GM12878 (cell line): ENCODE results near the gene LRRN1. TPM values are rescaled to one million over a fixed set of nuclear protein-coding genes. Genes with fewer than 3 reads are reported as not detected.

Source experiments
- ATAC-seq: fragments of 200-7000 bp; cut with Tn5 transposase; 3 replicates; pipeline ENCODE4 v1.9.1; 2020; ENCODE audit warnings: mild to moderate bottlenecking, moderate library complexity
- BruUV-seq: library from RNA; stranded (reverse); fragments of 400-500 nt; replicated peaks from 2 replicates; lab custom pipeline; 2021; lab: Mats Ljungman, UMichigan
- CTCF ChIA-PET: fragments of 300-600 bp; sonication (Branson Sonifier 250); formaldehyde crosslinking; extraction: SDS; loops from one replicate; lab custom pipeline; 2021; ENCODE audit warnings: inconsistent platforms; lab: Yijun Ruan, JAX
- POLR2A ChIA-PET: fragments of 350-600 bp; formaldehyde crosslinking; extraction: SDS; loops from one replicate; lab custom pipeline; 2021; ENCODE audit warnings: inconsistent platforms; lab: Charles Lee
- RAD21 ChIA-PET: fragments of 300-600 bp; sonication (Branson Sonifier 250); formaldehyde crosslinking; loops from one replicate; lab custom pipeline; 2023; ENCODE audit warnings: antibody characterized with exemption; ENCODE audit not compliant: unreplicated experiment; lab: Charles Lee
- SMC1A ChIA-PET: fragments of 300-600 bp; sonication (Branson Sonifier 250); formaldehyde crosslinking; loops from one replicate; lab custom pipeline; 2023; ENCODE audit not compliant: unreplicated experiment, uncharacterized antibody; lab: Charles Lee
- DNase-seq: peaks from one replicate; pipeline ENCODE4 v3.0.0-alpha.2; 2011; ENCODE audit warnings: low read depth, low spot score
- FAIRE-seq: peaks from 3 replicates; lab custom pipeline; 2011; peaks lifted over from hg19 to GRCh38; lab: Jason Lieb, UNC
- H2AFZ ChIP-seq: 2 replicates; pipeline ENCODE4 v1.6.0; 2011; ENCODE audit warnings: low read depth, low read length, control low read depth; ENCODE audit not compliant: control insufficient read depth
- H3K27ac ChIP-seq: 2 replicates; pipeline ENCODE4 v1.5.1; 2011; ENCODE audit warnings: control low read depth; ENCODE audit not compliant: control insufficient read depth, insufficient read depth
- H3K27me3 ChIP-seq, 2 experiments: replicated peaks in 1 of 2; 2 replicates each; pipeline versions ENCODE4 v1.6.0 to v1.6.1; 2011; ENCODE audit warnings: low read length in 1 of 2; ENCODE audit not compliant: control insufficient read depth in 2 of 2, insufficient read depth in 2 of 2
- H3K36me3 ChIP-seq, 2 experiments: 2 replicates each; pipeline ENCODE4 v1.5.1; 2011; ENCODE audit warnings: low read length in 1 of 2; ENCODE audit not compliant: control insufficient read depth in 2 of 2, insufficient read depth in 2 of 2
- H3K4me1 ChIP-seq: 2 replicates; pipeline ENCODE4 v1.6.1; 2011; ENCODE audit warnings: mild to moderate bottlenecking, low read length, moderate library complexity, mixed read lengths; ENCODE audit not compliant: control insufficient read depth, insufficient read depth
- H3K4me2 ChIP-seq: 2 replicates; pipeline ENCODE4 v1.6.0; 2011; ENCODE audit warnings: control low read depth; ENCODE audit not compliant: control insufficient read depth, insufficient read depth
- H3K4me3 ChIP-seq: fragments of 200-600 bp; sonication (generic); 2 replicates; pipeline ENCODE4 v1.5.1; 2016
- H3K79me2 ChIP-seq: 2 replicates; pipeline ENCODE4 v1.6.0; 2011; ENCODE audit warnings: low read length; ENCODE audit not compliant: control insufficient read depth, insufficient read depth
- H3K9ac ChIP-seq: 2 replicates; pipeline ENCODE4 v1.8.0; 2011; ENCODE audit warnings: low read length, control low read depth, mixed read lengths; ENCODE audit not compliant: control insufficient read depth, insufficient read depth
- H3K9me3 ChIP-seq: replicated peaks from 3 replicates; pipeline ENCODE4 v1.5.1; 2011; ENCODE audit warnings: mild to moderate bottlenecking, low read length; ENCODE audit not compliant: control insufficient read depth, insufficient read depth
- H4K20me1 ChIP-seq: 2 replicates; pipeline ENCODE4 v1.6.0; 2011; ENCODE audit not compliant: control insufficient read depth, insufficient read depth
- EGR1 ChIP-seq, 2 experiments: IDR thresholded peaks; 1 replicate in 1 of 2; 2 replicates in 1 of 2; pipeline ENCODE4 v1.6.1; 2011 to 2012; ENCODE audit warnings: low read depth in 2 of 2, low read length in 2 of 2, borderline replicate concordance in 1 of 2, mild to moderate bottlenecking in 1 of 2, moderate library complexity in 1 of 2
- ETV6 ChIP-seq, 2 experiments: fragments of 450-650 bp in 1 of 2; IDR thresholded peaks in 1 of 2; conservative IDR thresholded peaks in 1 of 2; 2 replicates each; pipeline ENCODE4 v1.6.1; 2014; ENCODE audit warnings: antibody characterized with exemption in 1 of 2, borderline replicate concordance in 1 of 2, low read depth in 1 of 2, mild to moderate bottlenecking in 1 of 2, moderate library complexity in 1 of 2
- KDM1A ChIP-seq: fragments of 200-600 bp; sonication (generic); IDR thresholded peaks from 2 replicates; pipeline ENCODE4 v1.6.1; 2016; ENCODE audit warnings: borderline replicate concordance
- KLF5 ChIP-seq: fragments of 450-650 bp; IDR thresholded peaks from 2 replicates; pipeline ENCODE4 v1.6.1; 2014; ENCODE audit warnings: mild to moderate bottlenecking; ENCODE audit not compliant: partially characterized antibody
- NR2C2 ChIP-seq: IDR thresholded peaks from 2 replicates; pipeline ENCODE4 v1.6.1; 2011; ENCODE audit warnings: borderline replicate concordance, low read depth; ENCODE audit not compliant: control insufficient read depth, insufficient read length
- RCOR1 ChIP-seq: conservative IDR thresholded peaks from 2 replicates; pipeline ENCODE4 v1.6.1; 2012; ENCODE audit warnings: low read depth, low read length, improper control_type of control experiment
- RELB ChIP-seq: fragments of 450-650 bp; IDR thresholded peaks from 2 replicates; pipeline ENCODE4 v1.6.1; 2017; ENCODE audit warnings: low read depth, mild to moderate bottlenecking, moderate library complexity
- TBL1XR1 ChIP-seq: IDR thresholded peaks from 2 replicates; pipeline ENCODE4 v1.6.1; 2012; ENCODE audit warnings: low read depth, low read length, improper control_type of control experiment
- ZBTB40 ChIP-seq: fragments of 450-650 bp; IDR thresholded peaks from 2 replicates; pipeline ENCODE4 v1.6.1; 2016; ENCODE audit warnings: mild to moderate bottlenecking, moderate library complexity, borderline replicate concordance
- ZNF384 ChIP-seq: IDR thresholded peaks from 2 replicates; pipeline ENCODE4 v1.6.1; 2012; ENCODE audit warnings: low read depth, mild to moderate bottlenecking, low read length, improper control_type of control experiment, borderline replicate concordance
- WGBS: methylation state at CpG from one replicate; pipeline ENCODE4 v1.1.6; 2016; ENCODE audit warnings: low lambda C conversion rate; ENCODE audit not compliant: insufficient replicate concordance, insufficient coverage; ENCODE audit errors: missing lambda C conversion rate; 5-methylcytosine and 5-hydroxymethylcytosine counted together
- in situ Hi-C: fragments of 300-500 bp; cut with MboI; formaldehyde crosslinking; loops from 9 replicates; pipeline ENCODE4 v1.14.3; 2018; ENCODE audit warnings: mixed read lengths
- intact Hi-C: fragments of 100-400 bp; cut with micrococcal nuclease; formaldehyde crosslinking; loops from one replicate; pipeline ENCODE4 v1.14.2; 2022; ENCODE audit not compliant: unreplicated experiment
- polyA plus RNA-seq, 11 experiments: library from polyadenylated mRNA; depleted of rRNA in 4 of 11; unstranded in 6 of 11; stranded (reverse) in 5 of 11; fragments of >200 nt; fragmentation: Nextera tagmentation in 4 of 11; fragmentation: Illumina TruSeq in 1 of 11; extraction: Ambion mirVana in 4 of 11; extraction: Trizol in 1 of 11; gene quantifications; 1 replicate in 1 of 11; 2 replicates in 10 of 11; pipeline versions ENCODE4 v1.2.1 to v1.2.3, GENCODE V29; 2011 to 2016; ENCODE audit warnings: inconsistent platforms in 2 of 11, missing spikeins in 2 of 11, low read depth in 1 of 11
- total RNA-seq, 4 experiments: library from RNA; depleted of rRNA in 3 of 4; stranded (reverse); fragments of >200 nt in 3 of 4; fragmentation: Illumina TruSeq in 1 of 4; extraction: Trizol in 1 of 4; gene quantifications; 2 replicates each; pipeline versions ENCODE4 v1.2.1 to v1.2.3, GENCODE V29; 2013 to 2021

The LRRN1 gene
- total and polyA plus RNA-seq, 10 of the 15 experiments (the other 5 are each of a cell fraction or from before 2014, with no cell fraction given): 0.01 to 0.04 TPM; not detected in 8

GRCh38 chr3:3860235-3860634 lies 61.0 kb downstream of the LRRN1 start (continued):
- TF ChIP-seq RELB: no peak
- no peak for TF ChIP-seq NR2C2

- TF ChIP-seq ZNF384 (no peak), TBL1XR1 (no peak)
- ChIA-PET RAD21 (no interaction called here), POLR2A (no interaction called here), CTCF (no interaction called here), SMC1A (no interaction called here)
- Histone ChIP-seq H3K9ac (no peak overlapping the region), H2AFZ (no peak overlapping the region), H3K27me3 (no peaks in the 10 kb centered on the region), H3K4me3 (no peak overlapping the region), H3K79me2 (no peaks in the 10 kb centered on the region), H3K27ac (no peak overlapping the region), H3K4me1 (no peaks in the 10 kb centered on the region), H3K9me3 (no peaks in the 10 kb centered on the region), H4K20me1 (no peaks in the 10 kb centered on the region), H3K36me3 (no peaks in the 10 kb centered on the region), H3K4me2 (no peak overlapping the region)
- intact Hi-C loops (no loop called here), in situ Hi-C loops (no loop called here)
- DNase-seq (no peak), ATAC-seq (no peak), FAIRE-seq (no peak)
- BruUV-seq: no TSS peak
- 9% methylated on average over 5 of the region's 5 CpGs for WGBS
Observed at GRCh38 chr3:3862534-3862933, 63.3 kb downstream of the LRRN1 start.

- no peaks in the 10 kb centered on the region for H3K36me3 ChIP-seq
- ATAC-seq (no peak), FAIRE-seq (no peak), DNase-seq (no peak)
- no peaks in the 10 kb centered on the region for H3K79me2 ChIP-seq
- H2AFZ ChIP-seq: no peak overlapping the region
- intact Hi-C loops (no loop called here), in situ Hi-C loops (no loop called here)
- no peak overlapping the region for H3K4me2 ChIP-seq
- no peak overlapping the region for H3K9ac ChIP-seq
- H3K27me3 ChIP-seq: no peaks in the 10 kb centered on the region; a peak in 1 of 4 replicates
- ChIA-PET SMC1A (no interaction called here), RAD21 (no interaction called here), CTCF (no interaction called here), POLR2A (no interaction called here)
- no peaks in the 10 kb centered on the region for H4K20me1 ChIP-seq
- H3K9me3 ChIP-seq: no peaks in the 10 kb centered on the region
- no TSS peak for BruUV-seq
- no peak overlapping the region for H3K27ac ChIP-seq
- 34% methylated on average over 8 of the region's 8 CpGs for WGBS
- H3K4me1 ChIP-seq: no peaks in the 10 kb centered on the region
- H3K4me3 ChIP-seq: no peak overlapping the region
- TF ChIP-seq KDM1A: no peak
- no peak for TF ChIP-seq ETV6 (conservative IDR thresholded peaks at IDR 0.05 in 1 of 2, IDR thresholded peaks at IDR 0.05 in 1 of 2; ENCODE audit: borderline replicate concordance in 1 of 2, low read depth in 1 of 2)
- TF ChIP-seq RCOR1: no peak
- no peak for TF ChIP-seq ZBTB40
- TF ChIP-seq KLF5: no peak
- TF ChIP-seq EGR1 (IDR thresholded peaks at IDR 0.05; ENCODE audit: borderline replicate concordance in 1 of 2, low read depth in 2 of 2, low read length in 2 of 2): no peak
Observed at GRCh38 chr3:3875491-3875890, 76.3 kb downstream of the LRRN1 start.
